Measurements from ENCODE around the gene SGCD.

Gene SGCD

GRCh38 chr5:156631005-156631404 is 304.0 kb downstream of the SGCD start:
- Histone ChIP-seq H3K4ac (ENCODE audit: low read length) (no peak overlapping the region), H4K91ac (ENCODE audit: low read depth, low read length, poor library complexity) (no peak overlapping the region), H3K79me1 (ENCODE audit: low read depth, low read length) (no peaks in the 10 kb centered on the region), H3K4me3 (ENCODE audit: low read length in 2 of 2) (no peak overlapping the region), H3K36me3 (replicated peaks in 1 of 2; ENCODE audit: control insufficient read depth in 2 of 2, insufficient read depth in 2 of 2, low read length in 2 of 2) (no peaks in the 10 kb centered on the region), H3K9me3 (replicated peaks in 1 of 2; ENCODE audit: control insufficient read depth in 2 of 2, insufficient read depth in 1 of 2, low read depth in 1 of 2, low read length in 2 of 2) (no peaks in the 10 kb centered on the region), H3K4me1 (ENCODE audit: control insufficient read depth in 2 of 2, insufficient read depth in 1 of 2, low read depth in 1 of 2, low read length in 2 of 2) (no peaks in the 10 kb centered on the region), H3K23ac (ENCODE audit: low read depth, low read length, poor library complexity) (no peak overlapping the region), H3K9ac (ENCODE audit: low read depth, low read length, poor library complexity) (no peak overlapping the region), H2AK5ac (ENCODE audit: low read depth, low read length) (no peak overlapping the region), H2BK15ac (ENCODE audit: low read length) (no peak overlapping the region), H2BK12ac (ENCODE audit: low read length) (no peak overlapping the region), H2AFZ (ENCODE audit: low read length) (no peak overlapping the region), H3K27me3 (ENCODE audit: control insufficient read depth in 3 of 3, insufficient read depth in 3 of 3, low read depth in 1 of 3, low read length in 3 of 3) (no peaks in the 10 kb centered on the region), H2BK5ac (ENCODE audit: low read length) (no peak overlapping the region), H4K8ac (ENCODE audit: low read depth, low read length) (no peak overlapping the region), H2BK120ac (ENCODE audit: low read depth, low read length) (no peak overlapping the region), H3K27ac (replicated peaks; ENCODE audit: low read length) (no peak overlapping the region), H3K18ac (ENCODE audit: low read length) (no peak overlapping the region), H3K4me2 (ENCODE audit: insufficient read depth, low read length, poor library complexity, severe bottlenecking) (no peak overlapping the region), H3K14ac (ENCODE audit: low read length) (no peak overlapping the region)
- WGBS, 2 donors (ENCODE audit: extremely low coverage in 2 of 2, insufficient read length in 2 of 2, insufficient replicate concordance in 1 of 2): no CpG with 5 or more reads among the region's 1 CpG
- DNase-seq (ENCODE audit: low spot score): no peak

GRCh38 chr5:156634301-156634700 is 307.3 kb downstream of the SGCD start:
- Histone ChIP-seq H2AK5ac (ENCODE audit: low read depth, low read length) (no peak overlapping the region), H2BK120ac (ENCODE audit: low read depth, low read length) (no peak overlapping the region), H3K27ac (replicated peaks; ENCODE audit: low read length) (no peak overlapping the region), H3K4ac (ENCODE audit: low read length) (no peak overlapping the region), H2BK12ac (ENCODE audit: low read length) (no peak overlapping the region), H3K4me3 (ENCODE audit: low read length in 2 of 2) (no peak overlapping the region), H3K27me3 (ENCODE audit: control insufficient read depth in 3 of 3, insufficient read depth in 3 of 3, low read depth in 1 of 3, low read length in 3 of 3) (no peaks in the 10 kb centered on the region), H3K18ac (ENCODE audit: low read length) (no peak overlapping the region), H4K91ac (ENCODE audit: low read depth, low read length, poor library complexity) (no peak overlapping the region), H2BK5ac (ENCODE audit: low read length) (no peak overlapping the region), H3K36me3 (replicated peaks in 1 of 2; ENCODE audit: control insufficient read depth in 2 of 2, insufficient read depth in 2 of 2, low read length in 2 of 2) (no peaks in the 10 kb centered on the region), H3K9me3 (replicated peaks in 1 of 2; ENCODE audit: control insufficient read depth in 2 of 2, insufficient read depth in 1 of 2, low read depth in 1 of 2, low read length in 2 of 2) (no peaks in the 10 kb centered on the region), H3K9ac (ENCODE audit: low read depth, low read length, poor library complexity) (no peak overlapping the region), H3K4me1 (ENCODE audit: control insufficient read depth in 2 of 2, insufficient read depth in 1 of 2, low read depth in 1 of 2, low read length in 2 of 2) (no peaks in the 10 kb centered on the region), H3K14ac (ENCODE audit: low read length) (no peak overlapping the region), H3K79me1 (ENCODE audit: low read depth, low read length) (no peaks in the 10 kb centered on the region), H3K4me2 (ENCODE audit: insufficient read depth, low read length, poor library complexity, severe bottlenecking) (no peak overlapping the region), H3K23ac (ENCODE audit: low read depth, low read length, poor library complexity) (no peak overlapping the region), H2AFZ (ENCODE audit: low read length) (no peak overlapping the region), H2BK15ac (ENCODE audit: low read length) (no peak overlapping the region), H4K8ac (ENCODE audit: low read depth, low read length) (no peak overlapping the region)
- no CpG with 5 or more reads among the region's 2 CpGs for WGBS, 2 donors (ENCODE audit: extremely low coverage in 2 of 2, insufficient read length in 2 of 2, insufficient replicate concordance in 1 of 2)
- no peak for DNase-seq (ENCODE audit: low spot score)

GRCh38 chr5:156640691-156641241 is 313.8 kb downstream of the SGCD start:
- no peak overlapping the region for H2AFZ ChIP-seq (ENCODE audit: low read length)
- H2AK5ac ChIP-seq (ENCODE audit: low read depth, low read length): no peak overlapping the region
- no peak overlapping the region for H3K27ac ChIP-seq (replicated peaks; ENCODE audit: low read length)
- H4K8ac ChIP-seq (ENCODE audit: low read depth, low read length): no peak overlapping the region
- no peaks in the 10 kb centered on the region for H3K79me1 ChIP-seq (ENCODE audit: low read depth, low read length)
- no peak overlapping the region for H3K23ac ChIP-seq (ENCODE audit: low read depth, low read length, poor library complexity)
- no peak overlapping the region for H2BK12ac ChIP-seq (ENCODE audit: low read length)
- H3K9ac ChIP-seq (ENCODE audit: low read depth, low read length, poor library complexity): no peak overlapping the region
- H3K4me1 ChIP-seq (ENCODE audit: control insufficient read depth in 2 of 2, insufficient read depth in 1 of 2, low read depth in 1 of 2, low read length in 2 of 2): no peaks in the 10 kb centered on the region
- no peak overlapping the region for H3K18ac ChIP-seq (ENCODE audit: low read length)
- DNase-seq (ENCODE audit: low spot score): no peak
- H2BK5ac ChIP-seq (ENCODE audit: low read length): no peak overlapping the region
- no peaks in the 10 kb centered on the region for H3K27me3 ChIP-seq (ENCODE audit: control insufficient read depth in 3 of 3, insufficient read depth in 3 of 3, low read depth in 1 of 3, low read length in 3 of 3)
- H2BK120ac ChIP-seq (ENCODE audit: low read depth, low read length): no peak overlapping the region
- H4K91ac ChIP-seq (ENCODE audit: low read depth, low read length, poor library complexity): no peak overlapping the region
- no peak overlapping the region for H3K4me3 ChIP-seq (ENCODE audit: low read length in 2 of 2)
- H3K4ac ChIP-seq (ENCODE audit: low read length): no peak overlapping the region
- H2BK15ac ChIP-seq (ENCODE audit: low read length): no peak overlapping the region
- H3K36me3 ChIP-seq (replicated peaks in 1 of 2; ENCODE audit: control insufficient read depth in 2 of 2, insufficient read depth in 2 of 2, low read length in 2 of 2): no peaks in the 10 kb centered on the region
- no peak overlapping the region for H3K4me2 ChIP-seq (ENCODE audit: insufficient read depth, low read length, poor library complexity, severe bottlenecking)
- no CpG with 5 or more reads among the region's 3 CpGs for WGBS, 2 donors (ENCODE audit: extremely low coverage in 2 of 2, insufficient read length in 2 of 2, insufficient replicate concordance in 1 of 2)
- H3K14ac ChIP-seq (ENCODE audit: low read length): no peak overlapping the region
- no peaks in the 10 kb centered on the region for H3K9me3 ChIP-seq (replicated peaks in 1 of 2; ENCODE audit: control insufficient read depth in 2 of 2, insufficient read depth in 1 of 2, low read depth in 1 of 2, low read length in 2 of 2)

- no peak for DNase-seq (ENCODE audit: low spot score)
These were observed 314.7 kb downstream of the SGCD start for GRCh38 chr5:156641686-156642085.

More at GRCh38 chr5:156641686-156642085, 314.7 kb downstream of the SGCD start:
- no peaks in the 10 kb centered on the region for H3K9me3 ChIP-seq (replicated peaks in 1 of 2; ENCODE audit: control insufficient read depth in 2 of 2, insufficient read depth in 1 of 2, low read depth in 1 of 2, low read length in 2 of 2)
- H3K27ac ChIP-seq (replicated peaks; ENCODE audit: low read length): no peak overlapping the region
- no peak overlapping the region for H4K91ac ChIP-seq (ENCODE audit: low read depth, low read length, poor library complexity)
- no peak overlapping the region for H2BK120ac ChIP-seq (ENCODE audit: low read depth, low read length)
- H3K4me3 ChIP-seq (ENCODE audit: low read length in 2 of 2): no peak overlapping the region
- H3K9ac ChIP-seq (ENCODE audit: low read depth, low read length, poor library complexity): no peak overlapping the region
- no peaks in the 10 kb centered on the region for H3K4me1 ChIP-seq (ENCODE audit: control insufficient read depth in 2 of 2, insufficient read depth in 1 of 2, low read depth in 1 of 2, low read length in 2 of 2)
- H3K23ac ChIP-seq (ENCODE audit: low read depth, low read length, poor library complexity): no peak overlapping the region
- no peak overlapping the region for H2BK12ac ChIP-seq (ENCODE audit: low read length)
- H3K18ac ChIP-seq (ENCODE audit: low read length): no peak overlapping the region
- H3K27me3 ChIP-seq (ENCODE audit: control insufficient read depth in 3 of 3, insufficient read depth in 3 of 3, low read depth in 1 of 3, low read length in 3 of 3): no peaks in the 10 kb centered on the region
- H4K8ac ChIP-seq (ENCODE audit: low read depth, low read length): no peak overlapping the region
- H3K4ac ChIP-seq (ENCODE audit: low read length): no peak overlapping the region
- no peak overlapping the region for H2BK15ac ChIP-seq (ENCODE audit: low read length)
- H2BK5ac ChIP-seq (ENCODE audit: low read length): no peak overlapping the region
- H3K36me3 ChIP-seq (replicated peaks in 1 of 2; ENCODE audit: control insufficient read depth in 2 of 2, insufficient read depth in 2 of 2, low read length in 2 of 2): no peaks in the 10 kb centered on the region
- no peak overlapping the region for H2AK5ac ChIP-seq (ENCODE audit: low read depth, low read length)
- no peak overlapping the region for H2AFZ ChIP-seq (ENCODE audit: low read length)
- H3K14ac ChIP-seq (ENCODE audit: low read length): no peak overlapping the region
- no peak overlapping the region for H3K4me2 ChIP-seq (ENCODE audit: insufficient read depth, low read length, poor library complexity, severe bottlenecking)
- no CpG with 5 or more reads among the region's 1 CpG for WGBS, 2 donors (ENCODE audit: extremely low coverage in 2 of 2, insufficient read length in 2 of 2, insufficient replicate concordance in 1 of 2)
- H3K79me1 ChIP-seq (ENCODE audit: low read depth, low read length): no peaks in the 10 kb centered on the region

Measured in neuronal stem cell (in vitro differentiated cells).